GM21825 (cell line): ENCODE measurements around the gene RCAN2.
A peak's percentile ranks its signal among the peaks of the same experiment; 100 is the strongest.

ENCODE experiments used
- ATAC-seq: cut with Tn5 transposase; IDR thresholded peaks from one replicate; pipeline ENCODE4 v1.9.1; 2021; ENCODE audit warnings: mild to moderate bottlenecking, moderate library complexity; ENCODE audit not compliant: unreplicated experiment

Gene RCAN2

GRCh38 chr6:46293641-46294316, 197.5 kb downstream of the RCAN2 start:
- ATAC-seq: peak; percentile 78

GRCh38 chr6:46291880-46292279, 199.4 kb downstream of the RCAN2 start:
- ATAC-seq: no peak

GRCh38 chr6:46291275-46291633, 200.0 kb downstream of the RCAN2 start:
- ATAC-seq: no peak

GRCh38 chr6:46290421-46291274, 200.6 kb downstream of the RCAN2 start:
- ATAC-seq: no peak

- no peak for ATAC-seq
Measured at GRCh38 chr6:46289898-46290297, 201.4 kb downstream of the RCAN2 start.

- ATAC-seq: no peak
Measured at GRCh38 chr6:46288835-46289234, 202.4 kb downstream of the RCAN2 start.

- no peak for ATAC-seq
Measured at GRCh38 chr6:46287681-46288080, 203.6 kb downstream of the RCAN2 start.

GRCh38 chr6:46287043-46287442, 204.2 kb downstream of the RCAN2 start:
- ATAC-seq: no peak

- no peak for ATAC-seq
Measured at GRCh38 chr6:46284475-46284874, 206.8 kb downstream of the RCAN2 start.

- ATAC-seq: no peak
Measured at GRCh38 chr6:46281110-46281509, 210.1 kb downstream of the RCAN2 start.

GRCh38 chr6:46279874-46280273, 211.4 kb downstream of the RCAN2 start:
- ATAC-seq: no peak

- ATAC-seq: no peak
Measured at GRCh38 chr6:46276576-46277142, 214.6 kb downstream of the RCAN2 start.

GRCh38 chr6:46274502-46274901, 216.7 kb downstream of the RCAN2 start:
- no peak for ATAC-seq

GRCh38 chr6:46273911-46274310, 217.3 kb downstream of the RCAN2 start:
- no peak for ATAC-seq

GRCh38 chr6:46271728-46272127, 219.5 kb downstream of the RCAN2 start:
- ATAC-seq: no peak

- no peak for ATAC-seq
Measured at GRCh38 chr6:46271107-46271506, 220.1 kb downstream of the RCAN2 start.

GRCh38 chr6:46270336-46270735, 220.9 kb downstream of the RCAN2 start:
- no peak for ATAC-seq

GRCh38 chr6:46269447-46270229, 221.6 kb downstream of the RCAN2 start:
- ATAC-seq: no peak

GRCh38 chr6:46267515-46267914, 223.7 kb downstream of the RCAN2 start:
- no peak for ATAC-seq

- ATAC-seq: no peak
Measured at GRCh38 chr6:46265373-46265772, 225.9 kb downstream of the RCAN2 start.

- ATAC-seq: no peak
Measured at GRCh38 chr6:46263707-46264086, 227.6 kb downstream of the RCAN2 start.
